ENCODE results near the gene PLXDC2. TPM values are rescaled to one million over a fixed set of nuclear protein-coding genes. Genes with fewer than 3 reads are reported as not detected.

The PLXDC2 gene
- total and polyA plus RNA-seq, 2 donors (not counting 1 experiment from before 2014, with no cell fraction given) = 4.2 to 5.1 TPM

GRCh38 chr10:20276127-20276979 lies 460.1 kb downstream of the PLXDC2 start:
- peak in 1 of 2 donors; percentile 44 for DNase-seq (ENCODE audit: low read depth in 2 of 2)
- Histone ChIP-seq H3K9ac (ENCODE audit: insufficient read depth, low read length) (no peak overlapping the region), H3K27me3 (ENCODE audit: control insufficient read depth, insufficient read depth, low read length) (no peaks in the 10 kb centered on the region), H3K36me3 (ENCODE audit: control insufficient read depth, insufficient read depth, low read length) (no peaks in the 10 kb centered on the region), H3K79me2 (ENCODE audit: control insufficient read depth, insufficient read depth, low read length) (no peaks in the 10 kb centered on the region), H3K27ac (ENCODE audit: insufficient read depth, low read length) (no peak overlapping the region), H2AFZ (ENCODE audit: low read length) (no peak overlapping the region), H3K4me2 (ENCODE audit: extremely low read depth, insufficient read depth, low read length) (no peak overlapping the region), H4K20me1 (ENCODE audit: control insufficient read depth, extremely low read depth, insufficient read depth, low read length) (no peaks in the 10 kb centered on the region), H3K9me3 (ENCODE audit: control insufficient read depth, insufficient read depth, low read depth, low read length) (no peaks in the 10 kb centered on the region), H3K4me1 (ENCODE audit: control insufficient read depth, extremely low read depth, insufficient read depth, low read length) (no peaks in the 10 kb centered on the region), H3K4me3 (replicated peaks in 1 of 4; ENCODE audit: control extremely low read depth in 1 of 4, insufficient read depth in 1 of 4, low read depth in 3 of 4, low read length in 4 of 4) (no peak overlapping the region)
- no peak for TF ChIP-seq EZH2 (IDR thresholded peaks at IDR 0.05; ENCODE audit: low read length, missing control alignments)
- TF ChIP-seq CTCF (conservative IDR thresholded peaks at IDR 0.05 in 1 of 2, IDR thresholded peaks at IDR 0.05 in 1 of 2; ENCODE audit: low read depth in 1 of 2, low read length in 2 of 2) = no peak

- Histone ChIP-seq H3K4me2 (ENCODE audit: extremely low read depth, insufficient read depth, low read length) (no peak overlapping the region), H3K27me3 (ENCODE audit: control insufficient read depth, insufficient read depth, low read length) (no peaks in the 10 kb centered on the region), H3K27ac (ENCODE audit: insufficient read depth, low read length) (no peak overlapping the region), H3K9me3 (ENCODE audit: control insufficient read depth, insufficient read depth, low read depth, low read length) (no peaks in the 10 kb centered on the region), H2AFZ (ENCODE audit: low read length) (no peak overlapping the region), H3K4me3 (replicated peaks in 1 of 4; ENCODE audit: control extremely low read depth in 1 of 4, insufficient read depth in 1 of 4, low read depth in 3 of 4, low read length in 4 of 4) (no peak overlapping the region), H3K4me1 (ENCODE audit: control insufficient read depth, extremely low read depth, insufficient read depth, low read length) (no peaks in the 10 kb centered on the region), H3K79me2 (ENCODE audit: control insufficient read depth, insufficient read depth, low read length) (no peaks in the 10 kb centered on the region), H3K9ac (ENCODE audit: insufficient read depth, low read length) (no peak overlapping the region), H3K36me3 (ENCODE audit: control insufficient read depth, insufficient read depth, low read length) (no peaks in the 10 kb centered on the region), H4K20me1 (ENCODE audit: control insufficient read depth, extremely low read depth, insufficient read depth, low read length) (no peaks in the 10 kb centered on the region)
- DNase-seq (ENCODE audit: low read depth in 2 of 2) = no peak
- TF ChIP-seq CTCF (conservative IDR thresholded peaks at IDR 0.05 in 1 of 2, IDR thresholded peaks at IDR 0.05 in 1 of 2; ENCODE audit: low read depth in 1 of 2, low read length in 2 of 2) = no peak
- no peak for TF ChIP-seq EZH2 (IDR thresholded peaks at IDR 0.05; ENCODE audit: low read length, missing control alignments)
Observed at GRCh38 chr10:20277820-20278219, 461.6 kb downstream of the PLXDC2 start.

GRCh38 chr10:20281579-20281978 lies 465.3 kb downstream of the PLXDC2 start:
- TF ChIP-seq CTCF (conservative IDR thresholded peaks at IDR 0.05 in 1 of 2, IDR thresholded peaks at IDR 0.05 in 1 of 2; ENCODE audit: low read depth in 1 of 2, low read length in 2 of 2) (no peak), EZH2 (IDR thresholded peaks at IDR 0.05; ENCODE audit: low read length, missing control alignments) (no peak)
- H3K4me3 ChIP-seq (replicated peaks in 1 of 4; ENCODE audit: control extremely low read depth in 1 of 4, insufficient read depth in 1 of 4, low read depth in 3 of 4, low read length in 4 of 4) = no peak overlapping the region
- H3K9ac ChIP-seq (ENCODE audit: insufficient read depth, low read length) = no peak overlapping the region
- no peaks in the 10 kb centered on the region for H3K79me2 ChIP-seq (ENCODE audit: control insufficient read depth, insufficient read depth, low read length)
- H3K36me3 ChIP-seq (ENCODE audit: control insufficient read depth, insufficient read depth, low read length) = no peaks in the 10 kb centered on the region
- H2AFZ ChIP-seq (ENCODE audit: low read length) = no peak overlapping the region
- H3K4me2 ChIP-seq (ENCODE audit: extremely low read depth, insufficient read depth, low read length) = no peak overlapping the region
- DNase-seq (ENCODE audit: low read depth in 2 of 2) = no peak
- H3K27me3 ChIP-seq (ENCODE audit: control insufficient read depth, insufficient read depth, low read length) = no peaks in the 10 kb centered on the region
- no peaks in the 10 kb centered on the region for H3K9me3 ChIP-seq (ENCODE audit: control insufficient read depth, insufficient read depth, low read depth, low read length)
- no peaks in the 10 kb centered on the region for H3K4me1 ChIP-seq (ENCODE audit: control insufficient read depth, extremely low read depth, insufficient read depth, low read length)
- H4K20me1 ChIP-seq (ENCODE audit: control insufficient read depth, extremely low read depth, insufficient read depth, low read length) = no peaks in the 10 kb centered on the region
- H3K27ac ChIP-seq (ENCODE audit: insufficient read depth, low read length) = no peak overlapping the region
